CD14-positive monocyte (primary cell): Measurements from ENCODE around the gene PXMP4. TPM values are rescaled to one million over a fixed set of nuclear protein-coding genes. Genes with fewer than 3 reads are reported as not detected.

Experiments
- DNase-seq, 3 donors: peaks; one replicate each; pipeline ENCODE4 v3.0.0-alpha.2; 2011 to 2022
- H2AFZ ChIP-seq: 2 replicates; pipeline ENCODE4 v1.6.0; 2012; ENCODE audit warnings: mild to moderate bottlenecking, low read depth, low read length, inconsistent platforms; ENCODE audit not compliant: insufficient read depth, poor library complexity, severe bottlenecking
- H3K27ac ChIP-seq, 2 donors: 1 replicate in 1 of 2; 2 replicates in 1 of 2; pipeline ENCODE4 v1.5.1; 2012 to 2013; ENCODE audit warnings: low read length in 2 of 2, control low read depth in 1 of 2, inconsistent platforms in 1 of 2, low read depth in 1 of 2, mild to moderate bottlenecking in 1 of 2
- H3K27me3 ChIP-seq, 2 donors: one replicate each; pipeline versions ENCODE4 v1.6.0 to v1.6.1; 2011 to 2013; ENCODE audit warnings: low read length in 2 of 2; ENCODE audit not compliant: control insufficient read depth in 2 of 2, insufficient read depth in 2 of 2
- H3K36me3 ChIP-seq, 2 donors: replicated peaks in 1 of 2; 1 replicate in 1 of 2; 2 replicates in 1 of 2; pipeline versions ENCODE4 v1.5.1 to v1.6.1; 2012 to 2013; ENCODE audit warnings: low read length in 2 of 2, control low read depth in 1 of 2, inconsistent platforms in 1 of 2, mild to moderate bottlenecking in 1 of 2; ENCODE audit not compliant: insufficient read depth in 2 of 2, control insufficient read depth in 1 of 2
- H3K4me1 ChIP-seq, 2 donors: 1 replicate in 1 of 2; 2 replicates in 1 of 2; pipeline versions ENCODE4 v1.5.1 to v1.6.1; 2012 to 2013; ENCODE audit warnings: low read length in 2 of 2, control low read depth in 1 of 2, inconsistent platforms in 1 of 2, mild to moderate bottlenecking in 1 of 2, moderate library complexity in 1 of 2; ENCODE audit not compliant: insufficient read depth in 2 of 2, control insufficient read depth in 1 of 2
- H3K4me2 ChIP-seq: replicated peaks from 2 replicates; pipeline ENCODE3; 2012; ENCODE audit warnings: low read length, moderate library complexity, mild to moderate bottlenecking; ENCODE audit not compliant: poor library complexity, severe bottlenecking; ENCODE audit errors: extremely low read depth
- H3K4me3 ChIP-seq, 3 experiments: fragments of 200-600 bp in 1 of 3; sonication (generic) in 1 of 3; replicated peaks in 1 of 3; 1 replicate in 2 of 3; 2 replicates in 1 of 3; pipeline ENCODE4 v1.5.1; 2011 to 2013; ENCODE audit warnings: low read length in 3 of 3, mild to moderate bottlenecking in 3 of 3, control low read depth in 2 of 3, low read depth in 2 of 3, inconsistent platforms in 1 of 3, moderate library complexity in 1 of 3
- H3K79me2 ChIP-seq: 2 replicates; pipeline ENCODE4 v1.6.0; 2012; ENCODE audit warnings: mild to moderate bottlenecking, control low read depth, inconsistent platforms, low read length, moderate library complexity; ENCODE audit not compliant: insufficient read depth
- H3K9ac ChIP-seq: 2 replicates; pipeline ENCODE4 v1.6.0; 2017; ENCODE audit warnings: low read length, mild to moderate bottlenecking; ENCODE audit not compliant: insufficient read depth, poor library complexity, severe bottlenecking
- H3K9me3 ChIP-seq, 2 donors: replicated peaks in 1 of 2; 1 replicate in 1 of 2; 2 replicates in 1 of 2; pipeline versions ENCODE4 v1.5.1 to v1.6.1; 2012 to 2013; ENCODE audit warnings: low read length in 2 of 2, control low read depth in 1 of 2; ENCODE audit not compliant: control insufficient read depth in 1 of 2, insufficient read depth in 1 of 2
- H4K20me1 ChIP-seq: 2 replicates; pipeline ENCODE4 v1.6.0; 2012; ENCODE audit warnings: mild to moderate bottlenecking, low read length, control low read depth, moderate library complexity; ENCODE audit not compliant: insufficient read depth
- H3K27ac Mint-ChIP-seq, 7 donors: one replicate each; pipeline ENCODE4 v1.8.0; 2020; ENCODE audit warnings: mild to moderate bottlenecking in 7 of 7, mixed read lengths in 7 of 7, moderate library complexity in 6 of 7, inconsistent platforms in 2 of 7
- H3K27me3 Mint-ChIP-seq, 3 donors: one replicate each; pipeline ENCODE4 v1.8.0; 2021 to 2022; ENCODE audit warnings: low read depth in 3 of 3, mild to moderate bottlenecking in 3 of 3, mixed read lengths in 3 of 3, moderate library complexity in 3 of 3, inconsistent platforms in 1 of 3
- H3K36me3 Mint-ChIP-seq, 2 donors: one replicate each; pipeline ENCODE4 v1.8.0; 2020; ENCODE audit warnings: mixed read lengths in 2 of 2, inconsistent platforms in 1 of 2, mild to moderate bottlenecking in 1 of 2
- H3K4me1 Mint-ChIP-seq: one replicate; pipeline ENCODE4 v1.8.0; 2020; ENCODE audit warnings: mild to moderate bottlenecking, mixed read lengths
- H3K4me3 Mint-ChIP-seq, 2 donors: one replicate each; pipeline ENCODE4 v1.8.0; 2020; ENCODE audit warnings: mild to moderate bottlenecking in 2 of 2, mixed read lengths in 2 of 2, moderate library complexity in 1 of 2
- H3K9me3 Mint-ChIP-seq, 7 donors: one replicate each; pipeline ENCODE4 v1.8.0; 2020 to 2022; ENCODE audit warnings: mixed read lengths in 7 of 7, mild to moderate bottlenecking in 6 of 7, moderate library complexity in 6 of 7, inconsistent platforms in 2 of 7
- WGBS: methylation state at CpG from one replicate; pipeline ENCODE4 v1.1.5; 2013; ENCODE audit warnings: missing lambda C conversion rate; ENCODE audit not compliant: insufficient coverage; 5-methylcytosine and 5-hydroxymethylcytosine counted together
- intact Hi-C, 2 donors: fragments of 100-400 bp; cut with micrococcal nuclease; formaldehyde crosslinking; loops; one replicate each; pipeline versions ENCODE4 v1.15.0 to v1.15.1; 2023
- polyA plus RNA-seq, 3 donors: library from polyadenylated mRNA; depleted of rRNA in 1 of 3; unstranded in 2 of 3; stranded (reverse) in 1 of 3; fragments of 300-500 nt in 2 of 3; fragments of >200 nt in 1 of 3; fragmentation: Illumina TruSeq in 2 of 3; gene quantifications; 1 replicate in 2 of 3; 2 replicates in 1 of 3; pipeline ENCODE4 v1.2.3, GENCODE V29; 2012 to 2021
- TF ChIP-seq, protein P1 (sequence below): fragments of 200-600 bp; IDR thresholded peaks from one replicate; pipeline ENCODE4 v1.8.0; 2022; ENCODE audit warnings: antibody characterized with exemption, mild to moderate bottlenecking

PXMP4 gene
- polyA plus RNA-seq, 3 donors: 4.9 to 11.4 (median 9.0) TPM

- H3K27me3 Mint-ChIP-seq: peaks cover 0 to 3% (median 2%) of the 10 kb centered on the region in 3 donors
- no peak overlapping the region for H3K27ac Mint-ChIP-seq
- Histone ChIP-seq H3K27ac (no peak overlapping the region), H3K36me3 (no peaks in the 10 kb centered on the region), H3K4me2 (no peak overlapping the region), H2AFZ (no peak overlapping the region), H3K9ac (no peak overlapping the region), H3K4me3 (no peak overlapping the region), H3K9me3 (no peaks in the 10 kb centered on the region), H3K27me3 (no peaks in the 10 kb centered on the region), H3K79me2 (no peaks in the 10 kb centered on the region), H4K20me1 (no peaks in the 10 kb centered on the region), H3K4me1 (peaks cover 31 to 35% of the 10 kb centered on the region in 2 donors)
- intact Hi-C loops: no loop called here
- no peaks in the 10 kb centered on the region for H3K36me3 Mint-ChIP-seq
- no peak overlapping the region for H3K4me3 Mint-ChIP-seq
- DNase-seq: no peak
- peaks cover 33% of the 10 kb centered on the region for H3K4me1 Mint-ChIP-seq
- TF ChIP-seq, protein P1, sequence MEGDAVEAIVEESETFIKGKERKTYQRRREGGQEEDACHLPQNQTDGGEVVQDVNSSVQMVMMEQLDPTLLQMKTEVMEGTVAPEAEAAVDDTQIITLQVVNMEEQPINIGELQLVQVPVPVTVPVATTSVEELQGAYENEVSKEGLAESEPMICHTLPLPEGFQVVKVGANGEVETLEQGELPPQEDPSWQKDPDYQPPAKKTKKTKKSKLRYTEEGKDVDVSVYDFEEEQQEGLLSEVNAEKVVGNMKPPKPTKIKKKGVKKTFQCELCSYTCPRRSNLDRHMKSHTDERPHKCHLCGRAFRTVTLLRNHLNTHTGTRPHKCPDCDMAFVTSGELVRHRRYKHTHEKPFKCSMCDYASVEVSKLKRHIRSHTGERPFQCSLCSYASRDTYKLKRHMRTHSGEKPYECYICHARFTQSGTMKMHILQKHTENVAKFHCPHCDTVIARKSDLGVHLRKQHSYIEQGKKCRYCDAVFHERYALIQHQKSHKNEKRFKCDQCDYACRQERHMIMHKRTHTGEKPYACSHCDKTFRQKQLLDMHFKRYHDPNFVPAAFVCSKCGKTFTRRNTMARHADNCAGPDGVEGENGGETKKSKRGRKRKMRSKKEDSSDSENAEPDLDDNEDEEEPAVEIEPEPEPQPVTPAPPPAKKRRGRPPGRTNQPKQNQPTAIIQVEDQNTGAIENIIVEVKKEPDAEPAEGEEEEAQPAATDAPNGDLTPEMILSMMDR: no peak
- no peaks in the 10 kb centered on the region for H3K9me3 Mint-ChIP-seq
- 100% methylated on average over 1 of the region's 2 CpGs for WGBS
These were observed 8.4 kb upstream of the PXMP4 start for GRCh38 chr20:33728463-33728862.

GRCh38 chr20:33727806-33728205 is 7.7 kb upstream of the PXMP4 start:
- no peak for DNase-seq
- Histone ChIP-seq H3K36me3 (no peaks in the 10 kb centered on the region), H2AFZ (no peak overlapping the region), H3K9ac (no peak overlapping the region), H3K79me2 (no peaks in the 10 kb centered on the region), H3K27ac (no peak overlapping the region), H3K4me3 (no peak overlapping the region), H3K9me3 (no peaks in the 10 kb centered on the region), H3K27me3 (no peaks in the 10 kb centered on the region), H3K4me1 (peaks cover 24 to 28% of the 10 kb centered on the region in 2 donors), H4K20me1 (no peaks in the 10 kb centered on the region), H3K4me2 (no peak overlapping the region)
- TF ChIP-seq, protein P1: no peak
- H3K9me3 Mint-ChIP-seq: no peaks in the 10 kb centered on the region
- H3K27me3 Mint-ChIP-seq: peaks cover 0 to 2% (median 1%) of the 10 kb centered on the region in 3 donors
- 100% methylated on average over 2 of the region's 3 CpGs for WGBS
- H3K4me3 Mint-ChIP-seq: no peak overlapping the region
- H3K4me1 Mint-ChIP-seq: peaks cover 28% of the 10 kb centered on the region
- intact Hi-C loops: no loop called here
- no peaks in the 10 kb centered on the region for H3K36me3 Mint-ChIP-seq
- H3K27ac Mint-ChIP-seq: no peak overlapping the region
